ENCODE measurements around the gene ZNF366. TPM values are rescaled to one million over a fixed set of nuclear protein-coding genes. Genes with fewer than 3 reads are reported as not detected.

Gene ZNF366
- total RNA-seq, 1 donor from 2014 or later, result 13.6 TPM

DNA sequence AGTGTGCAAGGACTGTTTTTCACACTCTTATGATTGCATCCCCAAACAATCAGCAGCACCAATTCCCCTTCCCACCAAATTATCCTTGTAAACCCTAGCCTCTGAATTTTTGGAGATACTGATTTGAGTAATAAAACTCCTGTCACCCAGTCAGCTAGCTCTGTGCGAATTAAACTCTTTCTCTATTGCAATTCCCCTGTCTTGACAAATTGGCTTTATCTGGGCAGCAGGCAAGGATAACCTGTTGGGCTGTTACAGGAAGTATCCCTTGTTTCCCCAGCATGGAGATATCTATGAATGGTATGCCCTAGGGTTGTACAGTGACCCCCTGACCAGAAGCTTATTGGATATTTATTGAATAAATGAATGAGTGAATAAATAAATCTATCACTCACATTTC, 106.3 kb downstream of the ZNF366 start:
- H3K27ac ChIP-seq, result no peak overlapping the region
- no peak for TF ChIP-seq CTCF (IDR thresholded peaks at IDR 0.05)

GRCh38 chr5:72397836-72398235, 109.4 kb downstream of the ZNF366 start:
- no peaks in the 10 kb centered on the region for H3K36me3 ChIP-seq
- no peak for TF ChIP-seq CTCF (IDR thresholded peaks at IDR 0.05)
- H3K27me3 ChIP-seq (ENCODE audit: low read depth), result no peaks in the 10 kb centered on the region
- DNase-seq, result no peak
- no peak overlapping the region for H3K27ac ChIP-seq
- intact Hi-C loops (cut with DNase I), result no loop called here
- no peak overlapping the region for H3K4me3 ChIP-seq
- peaks cover 14% of the 10 kb centered on the region for H3K4me1 ChIP-seq
- peaks cover 16% of the 10 kb centered on the region for H3K9me3 ChIP-seq
- ATAC-seq, result no peak

More for the DNA sequence above, 106.3 kb downstream of the ZNF366 start:
- Histone ChIP-seq H3K27me3 (ENCODE audit: low read depth) (no peaks in the 10 kb centered on the region), H3K9me3 (peaks cover 16% of the 10 kb centered on the region), H3K4me3 (no peak overlapping the region), H3K4me1 (peaks cover 16% of the 10 kb centered on the region), H3K36me3 (no peaks in the 10 kb centered on the region)
- intact Hi-C loops (cut with DNase I), result no loop called here
- ATAC-seq (no peak), DNase-seq (no peak)

DNA sequence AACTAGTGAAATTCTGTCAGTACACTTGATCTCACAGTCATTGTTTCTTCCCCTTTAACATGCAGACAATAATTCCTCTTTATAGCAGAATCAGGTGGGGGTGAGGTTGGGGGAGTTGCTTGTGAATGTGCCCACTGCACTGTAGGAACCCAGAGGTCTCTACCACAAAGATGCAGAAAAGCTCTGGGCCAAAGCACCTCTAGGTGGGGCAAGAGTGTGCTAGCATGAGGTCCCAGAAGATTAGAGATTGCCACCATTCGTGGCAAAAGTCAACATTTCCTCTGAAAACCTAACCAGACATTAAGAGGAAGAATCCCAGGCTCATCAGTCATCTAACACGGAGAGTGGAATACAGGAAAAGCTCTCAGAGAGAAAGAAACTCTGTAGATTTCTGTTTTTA, 112.5 kb downstream of the ZNF366 start:
- ATAC-seq (no peak), DNase-seq (no peak)
- Histone ChIP-seq H3K27me3 (ENCODE audit: low read depth) (no peaks in the 10 kb centered on the region), H3K4me3 (no peak overlapping the region), H3K36me3 (no peaks in the 10 kb centered on the region), H3K9me3 (no peaks in the 10 kb centered on the region), H3K4me1 (peaks cover 16% of the 10 kb centered on the region), H3K27ac (no peak overlapping the region)
- intact Hi-C loops (cut with DNase I), result no loop called here
- TF ChIP-seq CTCF (IDR thresholded peaks at IDR 0.05), result peak; percentile 26

GRCh38 chr5:72393052-72393451, 114.2 kb downstream of the ZNF366 start:
- Histone ChIP-seq H3K36me3 (no peaks in the 10 kb centered on the region), H3K27ac (no peak overlapping the region), H3K4me3 (no peak overlapping the region), H3K4me1 (peaks cover 16% of the 10 kb centered on the region), H3K9me3 (no peaks in the 10 kb centered on the region), H3K27me3 (ENCODE audit: low read depth) (no peaks in the 10 kb centered on the region)
- DNase-seq, result no peak
- intact Hi-C loops (cut with DNase I), result no loop called here
- no peak for TF ChIP-seq CTCF (IDR thresholded peaks at IDR 0.05)
- no peak for ATAC-seq

Other genes starting within 250 kb of the ZNF366 start
- 35.1 TPM for gene MRPS27, start 187.2 kb downstream of the ZNF366 start, total RNA-seq
- gene PTCD2, start 187.0 kb downstream of the ZNF366 start, total RNA-seq, result 5.9 TPM